ENCODE data around the gene TTLL11. TPM values are rescaled to one million over a fixed set of nuclear protein-coding genes. Genes with fewer than 3 reads are reported as not detected.

TTLL11 gene
- polyA plus RNA-seq, 1 of the 3 experiments (the other 2 are of a cell fraction) = 6.8 TPM

GRCh38 chr9:121837113-121837961 is 255.8 kb downstream of the TTLL11 start:
- no peaks in the 10 kb centered on the region for H3K9me2 ChIP-seq
- H3K27me3 ChIP-seq (ENCODE audit: insufficient read depth) = no peaks in the 10 kb centered on the region
- ChIA-PET CTCF (interaction anchor here (1.1 kb wide), 1 partner anchor 133 kb away, joined by 4 read pairs; no protein-coding TSS in a partner anchor), POLR2A (no interaction called here)
- H3K4me3 ChIP-seq (ENCODE audit: low read depth in 2 of 2, low read length in 1 of 2) = no peak overlapping the region
- TF ChIP-seq REST (IDR thresholded peaks at IDR 0.05; ENCODE audit: low read depth, low read length) (no peak), GATA2 (CRISPR knock-in tag; IDR thresholded peaks at IDR 0.05) (no peak), JUND (IDR thresholded peaks at IDR 0.05) (no peak), MXI1 (IDR thresholded peaks at IDR 0.05; ENCODE audit: low read depth, low read length) (no peak), FOSL2 (IDR thresholded peaks at IDR 0.05; ENCODE audit: borderline replicate concordance, low read depth) (no peak), RFX5 (IDR thresholded peaks at IDR 0.05; ENCODE audit: low read length) (no peak), TCF12 (IDR thresholded peaks at IDR 0.05) (no peak), NFIC (IDR thresholded peaks at IDR 0.05; ENCODE audit: borderline replicate concordance) (no peak), MAX (IDR thresholded peaks at IDR 0.05; ENCODE audit: low read depth) (no peak), CHD2 (IDR thresholded peaks at IDR 0.05; ENCODE audit: low read length, partially characterized antibody) (no peak), GABPA (IDR thresholded peaks at IDR 0.05; ENCODE audit: low read depth) (no peak), YY1 (IDR thresholded peaks at IDR 0.05; ENCODE audit: low read depth) (no peak)
- TF ChIP-seq, protein P1, sequence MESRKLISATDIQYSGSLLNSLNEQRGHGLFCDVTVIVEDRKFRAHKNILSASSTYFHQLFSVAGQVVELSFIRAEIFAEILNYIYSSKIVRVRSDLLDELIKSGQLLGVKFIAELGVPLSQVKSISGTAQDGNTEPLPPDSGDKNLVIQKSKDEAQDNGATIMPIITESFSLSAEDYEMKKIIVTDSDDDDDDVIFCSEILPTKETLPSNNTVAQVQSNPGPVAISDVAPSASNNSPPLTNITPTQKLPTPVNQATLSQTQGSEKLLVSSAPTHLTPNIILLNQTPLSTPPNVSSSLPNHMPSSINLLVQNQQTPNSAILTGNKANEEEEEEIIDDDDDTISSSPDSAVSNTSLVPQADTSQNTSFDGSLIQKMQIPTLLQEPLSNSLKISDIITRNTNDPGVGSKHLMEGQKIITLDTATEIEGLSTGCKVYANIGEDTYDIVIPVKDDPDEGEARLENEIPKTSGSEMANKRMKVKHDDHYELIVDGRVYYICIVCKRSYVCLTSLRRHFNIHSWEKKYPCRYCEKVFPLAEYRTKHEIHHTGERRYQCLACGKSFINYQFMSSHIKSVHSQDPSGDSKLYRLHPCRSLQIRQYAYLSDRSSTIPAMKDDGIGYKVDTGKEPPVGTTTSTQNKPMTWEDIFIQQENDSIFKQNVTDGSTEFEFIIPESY (IDR thresholded peaks at IDR 0.05; ENCODE audit: borderline replicate concordance, low read depth) = no peak
- no peak overlapping the region for H3K4me2 ChIP-seq
- no peak overlapping the region for H3K9ac ChIP-seq
- H3K9me3 ChIP-seq = no peaks in the 10 kb centered on the region
- no peaks in the 10 kb centered on the region for H3K79me2 ChIP-seq (ENCODE audit: insufficient read depth)
- peaks cover 5 to 7% of the 10 kb centered on the region in 2 experiments; a peak in 1 of 4 replicates for H3K4me1 ChIP-seq (ENCODE audit: control insufficient read depth in 1 of 2, insufficient read depth in 2 of 2, low read depth in 1 of 2, low read length in 1 of 2)
- no peak overlapping the region for H2AFZ ChIP-seq (ENCODE audit: low read depth)
- no peak for DNase-seq
- H4K20me1 ChIP-seq (ENCODE audit: insufficient read depth) = no peaks in the 10 kb centered on the region
- WGBS (ENCODE audit: low lambda C conversion rate) = 84% methylated on average over 9 of the region's 9 CpGs
- no peaks in the 10 kb centered on the region for H3K36me3 ChIP-seq (replicated peaks in 1 of 2; ENCODE audit: control insufficient read depth in 1 of 2, insufficient read depth in 2 of 2, low read length in 1 of 2)
- no peak overlapping the region for H3K27ac ChIP-seq (ENCODE audit: low read depth in 2 of 2, low read length in 1 of 2)
- no peaks in the 10 kb centered on the region for H3F3A ChIP-seq (replicated peaks; ENCODE audit: insufficient read depth)

All from SK-N-SH (cell line).